ENCODE measurements around the gene OR2D2.
"Not testable (repeated sequence)": the region's sequence is repeated elsewhere in the genome, so short reads cannot be mapped to it uniquely, and the experiment has no call there.

OR2D2 gene

GRCh38 chr11:6892400-6892799 lies at the start of gene OR2D2:
Gene OR2D2, minus strand, starts transcription at chr11:6892500. Its CDS starts 0 bp downstream, at chr11:6892500.
- no peak for DNase-seq

- no peak for DNase-seq
Measured at GRCh38 chr11:6941970-6942369, 49.7 kb upstream of the OR2D2 start.

- no peak for DNase-seq
Measured at GRCh38 chr11:6932145-6932544, 39.8 kb upstream of the OR2D2 start.

- DNase-seq = no peak
Measured at GRCh38 chr11:6931146-6931713, 38.9 kb upstream of the OR2D2 start.

- DNase-seq = no peak
Measured at GRCh38 chr11:6928916-6929315, 36.6 kb upstream of the OR2D2 start.

- DNase-seq = no peak
Measured at GRCh38 chr11:6927030-6927617, 34.8 kb upstream of the OR2D2 start.

- peak; percentile 20 for DNase-seq
Measured at GRCh38 chr11:6926208-6927029, 34.1 kb upstream of the OR2D2 start, which contains the start of gene ZNF215. Gene ZNF215, plus strand, starts transcription at chr11:6926426. Its CDS starts 5,847 bp downstream, at chr11:6932273.

- DNase-seq = no peak
Measured at GRCh38 chr11:6925636-6926207, 33.4 kb upstream of the OR2D2 start.

GRCh38 chr11:6925007-6925577 lies 32.8 kb upstream of the OR2D2 start:
- no peak for DNase-seq

GRCh38 chr11:6920702-6921101 lies 28.4 kb upstream of the OR2D2 start, which contains the start of gene OR2D3:
Gene OR2D3, plus strand, starts transcription at chr11:6921002. Its CDS starts 0 bp downstream, at chr11:6921002.
- DNase-seq = no peak

- no peak for DNase-seq
Measured at GRCh38 chr11:6919698-6920097, 27.4 kb upstream of the OR2D2 start.

GRCh38 chr11:6911948-6912347 lies 19.6 kb upstream of the OR2D2 start:
- no peak for DNase-seq

- DNase-seq = no peak
Measured at GRCh38 chr11:6911378-6911777, 19.1 kb upstream of the OR2D2 start.

- DNase-seq = not testable (repeated sequence)
Measured at GRCh38 chr11:6904804-6905203, 12.5 kb upstream of the OR2D2 start.

GRCh38 chr11:6900327-6900999 lies 8.2 kb upstream of the OR2D2 start:
- no peak for DNase-seq

GRCh38 chr11:6898911-6899310 lies 6.6 kb upstream of the OR2D2 start:
- no peak for DNase-seq

- no peak for DNase-seq
Measured at GRCh38 chr11:6895010-6895409, 2.7 kb upstream of the OR2D2 start.

- no peak for DNase-seq
Measured at GRCh38 chr11:6894097-6894496, 1.8 kb upstream of the OR2D2 start.

- DNase-seq = no peak
Measured at GRCh38 chr11:6889835-6890234, 2.5 kb downstream of the OR2D2 start.

GRCh38 chr11:6888830-6889229 lies 3.5 kb downstream of the OR2D2 start:
- no peak for DNase-seq

- not testable (repeated sequence) for DNase-seq
Measured at GRCh38 chr11:6887711-6888110, 4.6 kb downstream of the OR2D2 start.

- DNase-seq = no peak
Measured at GRCh38 chr11:6882751-6883150, 9.5 kb downstream of the OR2D2 start.

GRCh38 chr11:6876914-6877313 lies 15.4 kb downstream of the OR2D2 start:
- DNase-seq = no peak
